HepG2 (cell line): ENCODE results near the gene PNMA8C. TPM values are rescaled to one million over a fixed set of nuclear protein-coding genes. Genes with fewer than 3 reads are reported as not detected.

Source experiments
- BHLHE40 ChIP-seq: IDR thresholded peaks from 2 replicates; pipeline ENCODE4 v1.6.1; 2011; ENCODE audit warnings: low read length, improper control_type of control experiment
- CEBPB ChIP-seq: IDR thresholded peaks from 2 replicates; pipeline ENCODE4 v1.6.1; 2011; ENCODE audit warnings: low read depth, low read length, improper control_type of control experiment, borderline replicate concordance
- FLYWCH1 ChIP-seq: sonication (generic); formaldehyde crosslinking; IDR thresholded peaks from 2 replicates; pipeline ENCODE4 v1.8.1; 2023; ENCODE audit warnings: mild to moderate bottlenecking, missing genetic modification reagents
- TBP ChIP-seq: sonication (generic); formaldehyde crosslinking; IDR thresholded peaks from 2 replicates; pipeline ENCODE4 v1.5.0; 2020; ENCODE audit warnings: missing genetic modification reagents
- TSC22D2 ChIP-seq: sonication (generic); formaldehyde crosslinking; IDR thresholded peaks from 2 replicates; pipeline ENCODE4 v1.5.1; 2020; ENCODE audit warnings: missing genetic modification reagents, mild to moderate bottlenecking, borderline replicate concordance
- ZNF292 ChIP-seq: sonication (generic); formaldehyde crosslinking; IDR thresholded peaks from 2 replicates; pipeline ENCODE4 v1.8.1; 2022; ENCODE audit warnings: mild to moderate bottlenecking, low read depth, missing genetic modification reagents, borderline replicate concordance
- ZNF737 ChIP-seq: sonication (generic); formaldehyde crosslinking; IDR thresholded peaks from 2 replicates; pipeline ENCODE4 v1.5.0; 2020; ENCODE audit warnings: missing genetic modification reagents, mild to moderate bottlenecking, borderline replicate concordance
- polyA plus RNA-seq, 8 experiments: library from polyadenylated mRNA; depleted of rRNA in 3 of 8; stranded (reverse) in 7 of 8; unstranded in 1 of 8; fragments of >200 nt; fragmentation: Illumina TruSeq in 4 of 8; extraction: Trizol in 4 of 8; gene quantifications; 2 replicates each; pipeline versions ENCODE4 v1.2.1 to v1.2.3, GENCODE V29; 2011 to 2016; ENCODE audit warnings: low read depth in 4 of 8, missing spikeins in 1 of 8, mixed read lengths in 1 of 8; ENCODE audit not compliant: insufficient read depth in 1 of 8
- total RNA-seq, 5 experiments: library from RNA; depleted of rRNA; stranded (reverse); fragments of >200 nt; fragmentation: Illumina TruSeq; extraction: Trizol; gene quantifications; 2 replicates each; pipeline ENCODE4 v1.2.3, GENCODE V29; 2016; ENCODE audit warnings: low read depth in 1 of 5
- TF ChIP-seq, protein P1 (sequence below): sonication (generic); formaldehyde crosslinking; IDR thresholded peaks from 2 replicates; pipeline ENCODE4 v1.9.0; 2021; ENCODE audit warnings: missing genetic modification reagents, mild to moderate bottlenecking, borderline replicate concordance
- TF ChIP-seq, protein P2 (sequence below): sonication (generic); formaldehyde crosslinking; IDR thresholded peaks from 2 replicates; pipeline ENCODE4 v1.4.0; 2020; ENCODE audit warnings: mild to moderate bottlenecking, missing genetic modification reagents
- TF ChIP-seq, protein P3 (sequence below): IDR thresholded peaks from 2 replicates; pipeline ENCODE4 v1.6.1; 2016
- TF ChIP-seq, protein P4 (sequence below): IDR thresholded peaks from 2 replicates; pipeline ENCODE4 v1.6.1; 2016; ENCODE audit warnings: low read depth, missing genetic modification reagents, missing compliant biosample characterization
- TF ChIP-seq, protein P5 (sequence below): sonication (generic); formaldehyde crosslinking; IDR thresholded peaks from 2 replicates; pipeline ENCODE4 v1.9.0; 2021; ENCODE audit warnings: missing genetic modification reagents, borderline replicate concordance

Gene PNMA8C
- total and polyA plus RNA-seq, 2 of the 13 experiments (the other 11 are each of a cell fraction or from before 2014, with no cell fraction given), result not detected

DNA sequence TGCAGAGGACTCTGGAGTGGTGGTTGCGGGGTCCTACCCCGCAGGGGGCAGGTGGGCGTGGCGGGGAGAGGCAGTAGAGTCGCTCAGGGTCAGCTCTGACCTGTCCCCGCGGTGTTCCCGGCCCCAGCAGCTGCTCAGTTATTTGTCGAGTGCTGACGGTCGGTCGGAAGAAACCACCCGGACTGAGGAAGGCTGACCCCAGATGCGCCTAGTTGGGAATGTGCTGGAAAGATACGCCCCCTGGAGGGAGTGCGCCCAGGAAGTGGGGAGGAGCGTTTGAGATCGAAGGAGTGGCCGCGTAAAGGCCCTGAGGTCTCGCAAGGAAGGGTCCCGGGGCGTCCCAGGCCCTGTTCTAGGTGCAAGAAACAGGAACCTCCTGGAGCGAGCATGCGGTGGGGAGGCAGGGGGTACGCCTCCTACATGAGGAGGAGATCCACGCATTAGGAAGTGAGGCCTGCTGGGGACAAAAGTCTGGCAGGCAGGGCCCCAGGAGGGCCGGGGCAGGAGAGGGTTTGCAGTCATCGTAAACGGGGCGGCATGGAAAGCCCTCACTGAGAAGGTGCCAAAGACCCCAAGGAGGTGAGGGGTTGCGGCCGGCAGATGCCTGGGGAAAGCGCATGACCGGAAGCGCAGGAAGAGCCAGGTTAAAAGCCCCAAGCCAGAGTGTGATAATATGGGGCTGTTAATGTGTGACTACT lies 24.5 kb downstream of the PNMA8C start (continued):
- TF ChIP-seq, protein P1, sequence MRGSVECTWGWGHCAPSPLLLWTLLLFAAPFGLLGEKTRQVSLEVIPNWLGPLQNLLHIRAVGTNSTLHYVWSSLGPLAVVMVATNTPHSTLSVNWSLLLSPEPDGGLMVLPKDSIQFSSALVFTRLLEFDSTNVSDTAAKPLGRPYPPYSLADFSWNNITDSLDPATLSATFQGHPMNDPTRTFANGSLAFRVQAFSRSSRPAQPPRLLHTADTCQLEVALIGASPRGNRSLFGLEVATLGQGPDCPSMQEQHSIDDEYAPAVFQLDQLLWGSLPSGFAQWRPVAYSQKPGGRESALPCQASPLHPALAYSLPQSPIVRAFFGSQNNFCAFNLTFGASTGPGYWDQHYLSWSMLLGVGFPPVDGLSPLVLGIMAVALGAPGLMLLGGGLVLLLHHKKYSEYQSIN (CRISPR knock-in tag), result no peak
- TF ChIP-seq, protein P2, sequence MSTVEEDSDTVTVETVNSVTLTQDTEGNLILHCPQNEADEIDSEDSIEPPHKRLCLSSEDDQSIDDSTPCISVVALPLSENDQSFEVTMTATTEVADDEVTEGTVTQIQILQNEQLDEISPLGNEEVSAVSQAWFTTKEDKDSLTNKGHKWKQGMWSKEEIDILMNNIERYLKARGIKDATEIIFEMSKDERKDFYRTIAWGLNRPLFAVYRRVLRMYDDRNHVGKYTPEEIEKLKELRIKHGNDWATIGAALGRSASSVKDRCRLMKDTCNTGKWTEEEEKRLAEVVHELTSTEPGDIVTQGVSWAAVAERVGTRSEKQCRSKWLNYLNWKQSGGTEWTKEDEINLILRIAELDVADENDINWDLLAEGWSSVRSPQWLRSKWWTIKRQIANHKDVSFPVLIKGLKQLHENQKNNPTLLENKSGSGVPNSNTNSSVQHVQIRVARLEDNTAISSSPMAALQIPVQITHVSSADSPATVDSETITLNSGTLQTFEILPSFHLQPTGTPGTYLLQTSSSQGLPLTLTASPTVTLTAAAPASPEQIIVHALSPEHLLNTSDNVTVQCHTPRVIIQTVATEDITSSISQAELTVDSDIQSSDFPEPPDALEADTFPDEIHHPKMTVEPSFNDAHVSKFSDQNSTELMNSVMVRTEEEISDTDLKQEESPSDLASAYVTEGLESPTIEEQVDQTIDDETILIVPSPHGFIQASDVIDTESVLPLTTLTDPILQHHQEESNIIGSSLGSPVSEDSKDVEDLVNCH (CRISPR knock-in tag), result 0 out of 2 replicates have a peak, but pooled peaks have one; percentile 23
- TF ChIP-seq ZNF292 (CRISPR knock-in tag), result no peak
- TF ChIP-seq BHLHE40, result no peak
- no peak for TF ChIP-seq TBP (CRISPR knock-in tag)
- TF ChIP-seq TSC22D2 (CRISPR knock-in tag), result no peak
- TF ChIP-seq CEBPB, result no peak
- no peak for TF ChIP-seq FLYWCH1 (CRISPR knock-in tag)
- no peak for TF ChIP-seq ZNF737 (CRISPR knock-in tag)
- TF ChIP-seq, protein P3, sequence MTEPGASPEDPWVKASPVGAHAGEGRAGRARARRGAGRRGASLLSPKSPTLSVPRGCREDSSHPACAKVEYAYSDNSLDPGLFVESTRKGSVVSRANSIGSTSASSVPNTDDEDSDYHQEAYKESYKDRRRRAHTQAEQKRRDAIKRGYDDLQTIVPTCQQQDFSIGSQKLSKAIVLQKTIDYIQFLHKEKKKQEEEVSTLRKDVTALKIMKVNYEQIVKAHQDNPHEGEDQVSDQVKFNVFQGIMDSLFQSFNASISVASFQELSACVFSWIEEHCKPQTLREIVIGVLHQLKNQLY, result 0 out of 2 replicates have a peak, but pooled peaks have one; percentile 13
- TF ChIP-seq, protein P4, sequence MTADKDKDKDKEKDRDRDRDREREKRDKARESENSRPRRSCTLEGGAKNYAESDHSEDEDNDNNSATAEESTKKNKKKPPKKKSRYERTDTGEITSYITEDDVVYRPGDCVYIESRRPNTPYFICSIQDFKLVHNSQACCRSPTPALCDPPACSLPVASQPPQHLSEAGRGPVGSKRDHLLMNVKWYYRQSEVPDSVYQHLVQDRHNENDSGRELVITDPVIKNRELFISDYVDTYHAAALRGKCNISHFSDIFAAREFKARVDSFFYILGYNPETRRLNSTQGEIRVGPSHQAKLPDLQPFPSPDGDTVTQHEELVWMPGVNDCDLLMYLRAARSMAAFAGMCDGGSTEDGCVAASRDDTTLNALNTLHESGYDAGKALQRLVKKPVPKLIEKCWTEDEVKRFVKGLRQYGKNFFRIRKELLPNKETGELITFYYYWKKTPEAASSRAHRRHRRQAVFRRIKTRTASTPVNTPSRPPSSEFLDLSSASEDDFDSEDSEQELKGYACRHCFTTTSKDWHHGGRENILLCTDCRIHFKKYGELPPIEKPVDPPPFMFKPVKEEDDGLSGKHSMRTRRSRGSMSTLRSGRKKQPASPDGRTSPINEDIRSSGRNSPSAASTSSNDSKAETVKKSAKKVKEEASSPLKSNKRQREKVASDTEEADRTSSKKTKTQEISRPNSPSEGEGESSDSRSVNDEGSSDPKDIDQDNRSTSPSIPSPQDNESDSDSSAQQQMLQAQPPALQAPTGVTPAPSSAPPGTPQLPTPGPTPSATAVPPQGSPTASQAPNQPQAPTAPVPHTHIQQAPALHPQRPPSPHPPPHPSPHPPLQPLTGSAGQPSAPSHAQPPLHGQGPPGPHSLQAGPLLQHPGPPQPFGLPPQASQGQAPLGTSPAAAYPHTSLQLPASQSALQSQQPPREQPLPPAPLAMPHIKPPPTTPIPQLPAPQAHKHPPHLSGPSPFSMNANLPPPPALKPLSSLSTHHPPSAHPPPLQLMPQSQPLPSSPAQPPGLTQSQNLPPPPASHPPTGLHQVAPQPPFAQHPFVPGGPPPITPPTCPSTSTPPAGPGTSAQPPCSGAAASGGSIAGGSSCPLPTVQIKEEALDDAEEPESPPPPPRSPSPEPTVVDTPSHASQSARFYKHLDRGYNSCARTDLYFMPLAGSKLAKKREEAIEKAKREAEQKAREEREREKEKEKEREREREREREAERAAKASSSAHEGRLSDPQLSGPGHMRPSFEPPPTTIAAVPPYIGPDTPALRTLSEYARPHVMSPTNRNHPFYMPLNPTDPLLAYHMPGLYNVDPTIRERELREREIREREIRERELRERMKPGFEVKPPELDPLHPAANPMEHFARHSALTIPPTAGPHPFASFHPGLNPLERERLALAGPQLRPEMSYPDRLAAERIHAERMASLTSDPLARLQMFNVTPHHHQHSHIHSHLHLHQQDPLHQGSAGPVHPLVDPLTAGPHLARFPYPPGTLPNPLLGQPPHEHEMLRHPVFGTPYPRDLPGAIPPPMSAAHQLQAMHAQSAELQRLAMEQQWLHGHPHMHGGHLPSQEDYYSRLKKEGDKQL (CRISPR knock-in tag), result no peak
- TF ChIP-seq, protein P5, sequence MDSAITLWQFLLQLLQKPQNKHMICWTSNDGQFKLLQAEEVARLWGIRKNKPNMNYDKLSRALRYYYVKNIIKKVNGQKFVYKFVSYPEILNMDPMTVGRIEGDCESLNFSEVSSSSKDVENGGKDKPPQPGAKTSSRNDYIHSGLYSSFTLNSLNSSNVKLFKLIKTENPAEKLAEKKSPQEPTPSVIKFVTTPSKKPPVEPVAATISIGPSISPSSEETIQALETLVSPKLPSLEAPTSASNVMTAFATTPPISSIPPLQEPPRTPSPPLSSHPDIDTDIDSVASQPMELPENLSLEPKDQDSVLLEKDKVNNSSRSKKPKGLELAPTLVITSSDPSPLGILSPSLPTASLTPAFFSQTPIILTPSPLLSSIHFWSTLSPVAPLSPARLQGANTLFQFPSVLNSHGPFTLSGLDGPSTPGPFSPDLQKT, result no peak
